ENCODE results near the gene PSME3.
"Not testable (repeated sequence)": the region's sequence is repeated elsewhere in the genome, so short reads cannot be mapped to it uniquely, and the experiment has no call there.

PSME3 gene

GRCh38 chr17:42878924-42879595 lies 45.9 kb downstream of the PSME3 start:
- DNase-seq, result no peak

- DNase-seq, result no peak
These were observed 46.4 kb downstream of the PSME3 start for GRCh38 chr17:42879596-42879985.

DNA sequence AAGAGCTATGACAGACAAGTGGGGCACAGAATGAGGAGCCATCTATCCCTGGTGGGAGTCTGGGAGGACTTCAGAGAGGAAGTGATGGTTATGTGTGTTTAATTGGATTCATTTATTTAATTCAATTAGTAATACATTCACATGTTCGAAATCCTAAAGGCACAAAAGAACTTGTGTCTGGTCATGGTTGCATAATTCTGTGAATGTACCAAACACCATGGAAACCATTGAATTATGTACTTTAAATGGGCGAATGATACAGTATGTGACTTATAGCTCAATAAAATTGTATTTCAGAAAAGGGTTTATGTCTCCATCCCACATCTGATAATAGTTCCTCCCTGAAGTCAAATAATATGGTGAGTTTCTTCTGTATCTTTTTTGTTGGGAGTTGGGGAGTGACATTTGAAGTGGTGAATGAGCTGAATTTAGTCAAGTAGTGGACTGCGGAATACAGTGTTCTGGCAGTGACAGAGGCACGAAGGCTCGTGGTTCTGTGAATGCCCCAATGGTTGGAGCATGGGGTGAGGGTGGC lies 47.6 kb downstream of the PSME3 start:
- DNase-seq, result no peak

- DNase-seq, result not testable (repeated sequence)
These were observed 48.5 kb downstream of the PSME3 start for GRCh38 chr17:42881706-42882105.

- DNase-seq, result no peak
These were observed 49.0 kb downstream of the PSME3 start for GRCh38 chr17:42882166-42882565.

DNA sequence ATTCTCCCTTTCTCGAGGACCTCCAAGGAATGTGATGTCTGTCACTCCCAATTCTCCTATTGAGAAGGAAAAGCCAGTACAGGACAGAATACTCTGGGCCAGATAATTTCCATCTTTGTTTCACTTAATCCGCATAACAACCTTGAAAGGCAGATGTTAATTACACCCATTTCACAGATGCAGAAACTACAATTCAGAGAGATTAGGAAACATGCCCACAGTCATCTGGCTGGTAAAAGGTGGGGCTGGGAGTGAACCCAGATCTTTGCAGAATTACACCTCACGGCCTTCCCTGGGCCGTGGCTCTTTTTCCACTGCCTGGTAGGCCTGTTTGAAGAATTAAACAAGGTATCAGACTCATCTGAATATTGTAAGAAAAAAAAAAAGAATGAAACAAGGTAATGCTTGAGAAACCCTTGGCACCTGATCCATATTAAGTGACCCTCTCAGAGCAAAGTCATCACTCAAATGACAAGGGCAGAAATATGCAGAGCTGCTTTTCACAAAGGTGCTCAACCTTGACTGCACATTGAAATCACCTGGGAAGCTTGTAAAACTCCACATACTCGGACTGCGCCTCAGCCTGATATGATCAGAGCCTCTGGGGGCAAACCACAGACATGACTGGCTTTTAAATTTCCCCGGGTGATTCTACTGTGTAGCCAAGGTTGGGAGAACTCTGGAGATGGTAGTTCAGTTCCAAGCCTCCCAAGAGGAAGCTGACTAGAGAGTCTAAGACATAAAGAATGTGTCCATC lies 50.8 kb downstream of the PSME3 start:
- DNase-seq, result no peak

GRCh38 chr17:42885806-42886205 lies 52.6 kb downstream of the PSME3 start:
- DNase-seq, result not testable (repeated sequence)

DNA sequence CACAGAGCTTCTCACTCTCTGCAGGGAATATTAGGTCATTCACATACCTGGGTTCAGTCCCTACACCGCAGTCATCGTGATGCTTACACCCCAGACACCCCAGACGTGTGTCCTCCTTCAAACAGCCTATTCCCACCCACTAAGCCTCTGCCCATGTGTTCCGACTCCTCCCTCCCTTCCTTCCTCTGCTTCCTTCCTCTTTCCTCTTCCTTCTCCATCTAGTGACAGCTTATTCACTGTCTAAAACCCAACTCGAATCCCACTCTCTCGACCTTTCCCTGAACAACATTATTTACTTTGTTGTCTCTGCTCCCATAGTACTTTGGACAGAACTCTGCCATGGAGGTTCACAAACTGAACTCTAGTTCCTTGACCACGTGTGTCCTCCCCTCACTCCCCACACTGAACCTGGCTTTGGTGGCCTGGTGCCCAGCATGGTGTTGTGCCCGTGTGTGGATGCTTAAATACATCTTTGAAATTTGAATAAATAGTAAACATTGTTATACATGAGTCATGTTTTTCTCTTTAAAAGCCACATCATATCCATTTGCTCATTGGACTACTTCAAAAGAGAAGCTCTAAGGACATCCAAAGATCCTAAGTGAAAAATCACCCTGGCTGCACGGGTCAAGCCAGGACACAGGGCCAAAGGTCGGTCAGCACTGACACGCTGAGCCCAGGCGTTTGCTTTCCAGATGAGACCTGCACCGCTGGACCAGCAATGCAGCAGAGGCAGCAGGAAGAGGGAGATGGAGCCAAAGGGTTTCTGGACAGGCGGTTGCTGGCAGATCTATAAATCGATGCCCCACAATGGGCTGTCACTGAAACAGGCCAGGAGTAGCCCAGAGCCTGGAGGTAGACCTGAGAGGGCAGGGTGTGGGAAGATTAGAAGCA lies 53.3 kb downstream of the PSME3 start:
- no peak for DNase-seq

DNA sequence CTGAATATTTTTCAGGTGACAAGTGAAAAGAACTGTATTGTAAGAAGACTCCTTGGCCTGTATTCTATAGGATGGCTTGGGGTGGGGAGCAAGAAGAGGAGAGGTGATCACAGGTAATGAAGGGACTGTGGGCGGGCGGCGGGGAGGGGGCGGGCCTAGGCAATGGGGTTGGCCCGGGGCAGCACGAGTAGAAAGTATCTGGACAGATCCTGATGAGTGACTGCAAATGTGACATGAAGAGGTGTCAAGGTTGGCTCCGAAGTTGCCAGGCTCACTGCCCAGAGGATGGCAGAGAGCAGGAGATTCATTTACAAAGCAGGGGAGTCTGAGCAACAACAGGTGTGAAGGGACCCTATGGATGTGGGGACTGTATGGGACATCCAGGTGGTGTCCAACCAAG lies 56.6 kb downstream of the PSME3 start:
- DNase-seq, result no peak

GRCh38 chr17:42891539-42892152 lies 58.4 kb downstream of the PSME3 start:
- no peak for DNase-seq

- no peak for DNase-seq
These were observed 60.2 kb downstream of the PSME3 start for GRCh38 chr17:42893359-42893758.

Measured in SHP77 treated with DMSO at 0.1 percent for 48 hours (cell line).